IMR-90 (cell line): Measurements from ENCODE around the gene LIMS3. TPM values are rescaled to one million over a fixed set of nuclear protein-coding genes. Genes with fewer than 3 reads are reported as not detected.
"Not testable (repeated sequence)": the region's sequence is repeated elsewhere in the genome, so short reads cannot be mapped to it uniquely, and the experiment has no call there.

Source experiments
- ATAC-seq: fragments of 200-7000 bp; cut with Tn5 transposase; 2 replicates; pipeline ENCODE4 v1.9.1; 2020; ENCODE audit warnings: low read depth, mild to moderate bottlenecking, moderate library complexity
- BruUV-seq: library from RNA; stranded (reverse); fragments of 400-500 nt; replicated peaks from 2 replicates; lab custom pipeline; 2021; lab: Mats Ljungman, UMichigan
- CTCF ChIA-PET: fragments of 300-600 bp; formaldehyde crosslinking; extraction: SDS; loops from one replicate; lab custom pipeline; 2021; ENCODE audit warnings: antibody characterized with exemption; lab: Yijun Ruan, JAX
- POLR2A ChIA-PET: fragments of 300-600 bp; sonication (Branson Sonifier 250); formaldehyde crosslinking; loops from one replicate; lab custom pipeline; 2022; ENCODE audit warnings: antibody characterized with exemption; ENCODE audit not compliant: unreplicated experiment; lab: Charles Lee
- DNase-seq: peaks from one replicate; pipeline ENCODE4 v3.0.0; 2013
- H2AFZ ChIP-seq: replicated peaks from 2 replicates; pipeline ENCODE3; 2013; ENCODE audit warnings: low read length, mild to moderate bottlenecking; ENCODE audit not compliant: poor library complexity
- H2AK5ac ChIP-seq: 2 replicates; pipeline ENCODE4 v1.6.1; 2013; ENCODE audit warnings: low read depth, low read length, inconsistent platforms
- H2AK9ac ChIP-seq: replicated peaks from 2 replicates; pipeline ENCODE3; 2013; ENCODE audit warnings: mild to moderate bottlenecking, low read depth, low read length, moderate library complexity; ENCODE audit not compliant: poor library complexity
- H2BK120ac ChIP-seq: 2 replicates; pipeline ENCODE4 v1.6.1; 2013; ENCODE audit warnings: low read depth, low read length, inconsistent platforms
- H2BK15ac ChIP-seq: 3 replicates; pipeline ENCODE4 v1.6.1; 2013; ENCODE audit warnings: low read depth, low read length, inconsistent platforms
- H2BK20ac ChIP-seq: 2 replicates; pipeline ENCODE4 v1.6.1; 2013; ENCODE audit warnings: low read depth, mild to moderate bottlenecking, inconsistent platforms, low read length, moderate library complexity
- H2BK5ac ChIP-seq: 2 replicates; pipeline ENCODE4 v1.6.1; 2013; ENCODE audit warnings: mild to moderate bottlenecking, low read depth, low read length, inconsistent platforms; ENCODE audit not compliant: poor library complexity, severe bottlenecking
- H3K14ac ChIP-seq: replicated peaks from 2 replicates; pipeline ENCODE4 v1.6.1; 2013; ENCODE audit warnings: low read depth, low read length, inconsistent platforms
- H3K18ac ChIP-seq: 2 replicates; pipeline ENCODE4 v1.6.1; 2013; ENCODE audit warnings: low read depth, low read length, control low read depth
- H3K23ac ChIP-seq: 2 replicates; pipeline ENCODE4 v1.6.1; 2013; ENCODE audit warnings: low read depth, low read length, inconsistent platforms
- H3K27ac ChIP-seq: 2 replicates; pipeline ENCODE4 v1.5.1; 2013; ENCODE audit warnings: mild to moderate bottlenecking, control low read depth, low read length; ENCODE audit not compliant: insufficient read depth
- H3K27me3 ChIP-seq: 2 replicates; pipeline ENCODE4 v1.6.1; 2013; ENCODE audit warnings: low read length; ENCODE audit not compliant: control insufficient read depth, insufficient read depth
- H3K36me3 ChIP-seq: 2 replicates; pipeline ENCODE4 v1.6.1; 2013; ENCODE audit warnings: low read length, mixed read lengths; ENCODE audit not compliant: control insufficient read depth, insufficient read depth
- H3K4ac ChIP-seq: 2 replicates; pipeline ENCODE4 v1.6.1; 2013; ENCODE audit warnings: low read depth, low read length, inconsistent platforms
- H3K4me1 ChIP-seq: 2 replicates; pipeline ENCODE4 v1.6.1; 2013; ENCODE audit warnings: low read length, mixed read lengths; ENCODE audit not compliant: control insufficient read depth, insufficient read depth
- H3K4me2 ChIP-seq: 2 replicates; pipeline ENCODE4 v1.6.1; 2013; ENCODE audit warnings: low read depth, mild to moderate bottlenecking, control low read depth, low read length, moderate library complexity
- H3K4me3 ChIP-seq: 2 replicates; pipeline ENCODE4 v1.5.1; 2013; ENCODE audit warnings: low read depth, mild to moderate bottlenecking, control low read depth, low read length, moderate library complexity; ENCODE audit not compliant: insufficient read depth
- H3K56ac ChIP-seq: 2 replicates; pipeline ENCODE4 v1.6.1; 2013; ENCODE audit warnings: low read length, inconsistent platforms; ENCODE audit not compliant: insufficient read depth; ENCODE audit errors: extremely low read depth
- H3K79me1 ChIP-seq, 2 experiments: 2 replicates each; pipeline ENCODE4 v1.6.1; 2013; ENCODE audit warnings: low read length in 2 of 2, inconsistent platforms in 1 of 2, low read depth in 1 of 2
- H3K9ac ChIP-seq: 2 replicates; pipeline ENCODE4 v1.6.1; 2013; ENCODE audit warnings: low read depth, low read length, control low read depth
- H3K9me1 ChIP-seq: 2 replicates; pipeline ENCODE4 v1.6.1; 2013; ENCODE audit warnings: low read length, inconsistent platforms; ENCODE audit not compliant: insufficient read depth
- H3K9me3 ChIP-seq: 2 replicates; pipeline ENCODE4 v1.6.1; 2013; ENCODE audit warnings: low read length; ENCODE audit not compliant: control insufficient read depth, insufficient read depth
- H4K20me1 ChIP-seq: 2 replicates; pipeline ENCODE4 v1.6.1; 2013; ENCODE audit warnings: low read length, inconsistent platforms; ENCODE audit not compliant: insufficient read depth
- H4K5ac ChIP-seq: 2 replicates; pipeline ENCODE4 v1.6.1; 2013; ENCODE audit warnings: mild to moderate bottlenecking, low read depth, low read length, control low read depth
- H4K8ac ChIP-seq, 2 experiments: 2 replicates each; pipeline ENCODE4 v1.6.1; 2013; ENCODE audit warnings: low read depth in 2 of 2, low read length in 2 of 2, control low read depth in 1 of 2, inconsistent platforms in 1 of 2
- H4K91ac ChIP-seq: 2 replicates; pipeline ENCODE4 v1.6.1; 2013; ENCODE audit warnings: low read depth, low read length, inconsistent platforms; ENCODE audit not compliant: insufficient read depth
- WGBS, 2 experiments: methylation state at CpG; one replicate each; pipeline versions ENCODE4 v1.1.5 to v1.1.7; 2013; ENCODE audit warnings: missing lambda C conversion rate in 2 of 2; ENCODE audit not compliant: insufficient read length in 1 of 2; ENCODE audit errors: extremely low coverage in 2 of 2; 5-methylcytosine and 5-hydroxymethylcytosine counted together
- dilution Hi-C: fragments of 300-500 bp; cut with HindIII; formaldehyde crosslinking; loops from one replicate; pipeline ENCODE4 v1.14.3; 2018; ENCODE audit warnings: low sequenced_read_pairs; ENCODE audit not compliant: unreplicated experiment
- in situ Hi-C: fragments of 300-500 bp; cut with MboI; formaldehyde crosslinking; loops from 3 replicates; pipeline ENCODE4 v1.14.3; 2019; ENCODE audit warnings: low sequenced_read_pairs, inconsistent platforms, mixed read lengths
- intact Hi-C: fragments of 100-400 bp; cut with micrococcal nuclease; formaldehyde crosslinking; loops from 2 replicates; pipeline ENCODE4 v1.10.0; 2022
- polyA plus RNA-seq, 3 experiments: library from polyadenylated mRNA; depleted of rRNA; stranded (reverse); fragments of >200 nt; gene quantifications; 2 replicates each; pipeline ENCODE4 v1.2.3, GENCODE V29; 2012; ENCODE audit warnings: low replicate concordance in 1 of 3
- total RNA-seq: library from RNA; depleted of rRNA; stranded (reverse); fragments of >200 nt; gene quantifications from 2 replicates; pipeline ENCODE4 v1.2.3, GENCODE V29; 2012

The LIMS3 gene
- total and polyA plus RNA-seq, 2 of the 4 experiments (the other 2 are of a cell fraction) = 0.44 to 12.7 TPM

DNA sequence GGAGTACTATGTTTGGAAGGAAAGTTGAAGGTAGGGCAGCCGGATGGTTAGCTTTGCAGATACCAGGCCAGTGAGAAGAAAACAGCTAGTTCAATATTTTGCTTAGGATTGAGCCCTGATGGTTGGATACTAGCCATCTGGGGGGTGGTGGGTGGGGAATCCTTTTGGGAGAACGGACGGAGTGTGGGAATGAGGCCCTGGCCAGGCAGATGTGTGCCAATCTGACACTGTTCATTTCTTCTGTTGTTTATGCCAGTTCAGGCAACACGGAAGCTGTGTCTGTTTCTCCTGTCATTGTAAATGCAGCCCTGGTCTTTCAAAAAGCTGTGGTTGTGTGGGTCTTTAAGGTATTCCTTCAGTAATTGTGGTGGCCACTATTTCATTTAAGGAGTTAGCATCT is 7.5 kb upstream of the LIMS3 start:
- ATAC-seq, in situ Hi-C loops, DNase-seq, H3K79me1 ChIP-seq, H3K9ac ChIP-seq, H2BK20ac ChIP-seq, H4K20me1 ChIP-seq, H2AK5ac ChIP-seq, H3K27me3 ChIP-seq, H4K91ac ChIP-seq, H3K18ac ChIP-seq, H2BK5ac ChIP-seq, H2BK15ac ChIP-seq, dilution Hi-C loops, H3K23ac ChIP-seq, H3K4me1 ChIP-seq, H4K8ac ChIP-seq, BruUV-seq, H4K5ac ChIP-seq, H3K14ac ChIP-seq, H2AK9ac ChIP-seq, intact Hi-C loops, CTCF ChIA-PET, H3K27ac ChIP-seq, POLR2A ChIA-PET, H3K36me3 ChIP-seq, H3K9me1 ChIP-seq, H2BK120ac ChIP-seq, H3K9me3 ChIP-seq, H2AFZ ChIP-seq, H3K4ac ChIP-seq, H3K4me3 ChIP-seq, H3K56ac ChIP-seq, H3K4me2 ChIP-seq: not testable (repeated sequence)
- WGBS, 2 experiments = no CpG with 5 or more reads among the region's 4 CpGs

DNA sequence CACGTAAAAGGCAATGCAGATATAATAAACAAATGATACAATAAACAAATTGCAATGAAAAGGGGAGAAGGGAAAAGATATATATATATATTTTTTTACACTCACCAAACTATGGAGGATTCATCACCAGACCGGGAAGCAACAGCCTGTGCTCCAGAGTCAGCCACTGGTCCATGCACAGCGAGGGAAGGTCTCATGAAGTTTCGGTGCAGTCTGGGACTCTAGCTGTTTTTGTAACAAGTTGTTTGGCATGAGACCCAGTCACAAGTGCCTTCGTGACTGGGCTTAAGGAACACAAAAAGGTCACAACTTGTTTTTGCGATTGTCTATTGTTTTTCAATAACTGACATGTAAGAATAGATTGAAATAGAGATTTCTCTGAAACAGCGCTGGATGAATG is 4.8 kb upstream of the LIMS3 start:
- H3K18ac ChIP-seq, H3K23ac ChIP-seq, H3K14ac ChIP-seq, H3K79me1 ChIP-seq, H2BK120ac ChIP-seq, H2BK5ac ChIP-seq, H2BK15ac ChIP-seq, H2AK9ac ChIP-seq, H3K56ac ChIP-seq, H3K27me3 ChIP-seq, H3K9me1 ChIP-seq, H2BK20ac ChIP-seq, H3K27ac ChIP-seq, H4K5ac ChIP-seq, H2AK5ac ChIP-seq, DNase-seq, ATAC-seq, H4K20me1 ChIP-seq, BruUV-seq, POLR2A ChIA-PET, H3K9me3 ChIP-seq, H4K8ac ChIP-seq, H3K36me3 ChIP-seq, intact Hi-C loops, dilution Hi-C loops, H3K4me1 ChIP-seq, H3K4me3 ChIP-seq, H2AFZ ChIP-seq, H3K4me2 ChIP-seq, H3K9ac ChIP-seq, H3K4ac ChIP-seq, in situ Hi-C loops, H4K91ac ChIP-seq, CTCF ChIA-PET: not testable (repeated sequence)
- no CpG with 5 or more reads among the region's 7 CpGs for WGBS, 2 experiments
